SU-DHL-6 (cell line): ENCODE results near the gene EMC10.

ENCODE experiments used
- H2AFZ ChIP-seq: fragments of 200-600 bp; sonication (generic); 2 replicates; pipeline ENCODE4 v1.6.1; 2014; ENCODE audit warnings: low read depth, mild to moderate bottlenecking, moderate library complexity, mixed read lengths, antibody characterized with exemption, low read length; ENCODE audit not compliant: severe bottlenecking
- H3F3A ChIP-seq: fragments of 200-600 bp; shearing (Covaris generic); 2 replicates; pipeline ENCODE4 v1.6.0; 2016; ENCODE audit warnings: antibody characterized with exemption, mild to moderate bottlenecking; ENCODE audit not compliant: insufficient read depth
- H3K27ac ChIP-seq: fragments of 200-600 bp; sonication (generic); 2 replicates; pipeline ENCODE4 v1.5.1; 2016; ENCODE audit warnings: low read depth, mild to moderate bottlenecking, low read length, moderate library complexity, mixed read lengths
- H3K27me3 ChIP-seq: fragments of 200-600 bp; sonication (generic), shearing (Covaris generic); 2 replicates; pipeline ENCODE4 v1.6.0; 2014; ENCODE audit warnings: mild to moderate bottlenecking, low read length
- H3K36me3 ChIP-seq: fragments of 200-600 bp; sonication (generic); 2 replicates; pipeline ENCODE4 v1.6.1; 2014; ENCODE audit warnings: mild to moderate bottlenecking, low read length, mixed read lengths
- H3K4me2 ChIP-seq: fragments of 300-600, 200-600 bp; shearing (Covaris generic), sonication (generic); 2 replicates; pipeline ENCODE4 v1.6.0; 2014; ENCODE audit warnings: low read length, low read depth, mild to moderate bottlenecking; ENCODE audit not compliant: poor library complexity, severe bottlenecking
- H3K4me3 ChIP-seq: fragments of 200-600 bp; sonication (generic); 2 replicates; pipeline ENCODE4 v1.5.1; 2014; ENCODE audit warnings: antibody characterized with exemption, low read length, mild to moderate bottlenecking, mixed read lengths; ENCODE audit not compliant: insufficient read depth, poor library complexity, severe bottlenecking
- H3K79me2 ChIP-seq: fragments of 200-600 bp; sonication (generic); 2 replicates; pipeline ENCODE4 v1.6.1; 2014; ENCODE audit warnings: mild to moderate bottlenecking, low read length, moderate library complexity; ENCODE audit not compliant: insufficient read depth
- H3K9ac ChIP-seq: fragments of 200-600 bp; sonication (generic); 2 replicates; pipeline ENCODE4 v1.7.0; 2014; ENCODE audit warnings: mild to moderate bottlenecking, low read length
- H3K9me2 ChIP-seq: fragments of 200-600 bp; sonication (generic); replicated peaks from 2 replicates; pipeline ENCODE4 v1.6.1; 2014; ENCODE audit warnings: low read length; ENCODE audit not compliant: insufficient read depth
- H3K9me3 ChIP-seq: fragments of 200-600 bp; sonication (generic); 2 replicates; pipeline ENCODE4 v1.6.1; 2014; ENCODE audit warnings: low read length, mixed read lengths; ENCODE audit not compliant: insufficient read depth
- H4K20me1 ChIP-seq: fragments of 200-600 bp; sonication (generic); 2 replicates; pipeline ENCODE4 v1.6.1; 2014; ENCODE audit warnings: low read depth, mild to moderate bottlenecking, antibody characterized with exemption, low read length, moderate library complexity, mixed read lengths
- CTCF ChIP-seq: fragments of 200-600 bp; sonication (generic); IDR thresholded peaks from one replicate; pipeline ENCODE4 v1.5.1; 2017; ENCODE audit warnings: antibody characterized with exemption, mild to moderate bottlenecking, low read length, moderate library complexity; ENCODE audit not compliant: insufficient read depth, poor library complexity, severe bottlenecking
- EZH2phosphoT487 ChIP-seq: fragments of 200-600 bp; sonication (generic), shearing (Covaris generic); conservative IDR thresholded peaks from 2 replicates; pipeline ENCODE4 v1.6.1; 2018; ENCODE audit warnings: mild to moderate bottlenecking, antibody characterized with exemption, low read length, moderate library complexity, mixed read lengths

The EMC10 gene

GRCh38 chr19:50449236-50449899, 26.9 kb upstream of the EMC10 start:
- H3K36me3 ChIP-seq = no peaks in the 10 kb centered on the region
- no peak overlapping the region for H3K9ac ChIP-seq
- no peak overlapping the region for H3K4me3 ChIP-seq
- H2AFZ ChIP-seq = no peak overlapping the region
- no peaks in the 10 kb centered on the region for H3K9me2 ChIP-seq
- no peaks in the 10 kb centered on the region for H3K27me3 ChIP-seq
- TF ChIP-seq CTCF = no peak
- no peak for TF ChIP-seq EZH2phosphoT487
- H3F3A ChIP-seq = no peaks in the 10 kb centered on the region
- H3K27ac ChIP-seq = no peak overlapping the region
- no peaks in the 10 kb centered on the region for H3K9me3 ChIP-seq
- no peak overlapping the region for H3K4me2 ChIP-seq
- no peaks in the 10 kb centered on the region for H3K79me2 ChIP-seq
- no peaks in the 10 kb centered on the region for H4K20me1 ChIP-seq

- H3K4me3 ChIP-seq = no peak overlapping the region
- TF ChIP-seq CTCF = no peak
- TF ChIP-seq EZH2phosphoT487 = no peak
- H3K9me3 ChIP-seq = no peaks in the 10 kb centered on the region
- H3K36me3 ChIP-seq = no peaks in the 10 kb centered on the region
- no peaks in the 10 kb centered on the region for H3F3A ChIP-seq
- no peaks in the 10 kb centered on the region for H3K27me3 ChIP-seq
- no peaks in the 10 kb centered on the region for H4K20me1 ChIP-seq
- no peaks in the 10 kb centered on the region for H3K79me2 ChIP-seq
- no peak overlapping the region for H3K4me2 ChIP-seq
- H2AFZ ChIP-seq = no peak overlapping the region
- H3K27ac ChIP-seq = no peak overlapping the region
- no peak overlapping the region for H3K9ac ChIP-seq
- no peaks in the 10 kb centered on the region for H3K9me2 ChIP-seq
Measured at GRCh38 chr19:50450369-50451222, 25.7 kb upstream of the EMC10 start.

- H3K9ac ChIP-seq = no peak overlapping the region
- no peak overlapping the region for H3K27ac ChIP-seq
- no peaks in the 10 kb centered on the region for H3K9me3 ChIP-seq
- no peaks in the 10 kb centered on the region for H3K36me3 ChIP-seq
- H3K9me2 ChIP-seq = no peaks in the 10 kb centered on the region
- H3K4me3 ChIP-seq = no peak overlapping the region
- H3K79me2 ChIP-seq = no peaks in the 10 kb centered on the region
- H3K27me3 ChIP-seq = no peaks in the 10 kb centered on the region
- TF ChIP-seq CTCF (no peak), EZH2phosphoT487 (no peak)
- no peak overlapping the region for H3K4me2 ChIP-seq
- no peaks in the 10 kb centered on the region for H4K20me1 ChIP-seq
- H2AFZ ChIP-seq = no peak overlapping the region
- no peaks in the 10 kb centered on the region for H3F3A ChIP-seq
Measured at GRCh38 chr19:50451223-50451534, 25.1 kb upstream of the EMC10 start.
